ENCODE data around the gene CPAMD8.
"Not testable (repeated sequence)": the region's sequence is repeated elsewhere in the genome, so short reads cannot be mapped to it uniquely, and the experiment has no call there.

CPAMD8 gene

DNA sequence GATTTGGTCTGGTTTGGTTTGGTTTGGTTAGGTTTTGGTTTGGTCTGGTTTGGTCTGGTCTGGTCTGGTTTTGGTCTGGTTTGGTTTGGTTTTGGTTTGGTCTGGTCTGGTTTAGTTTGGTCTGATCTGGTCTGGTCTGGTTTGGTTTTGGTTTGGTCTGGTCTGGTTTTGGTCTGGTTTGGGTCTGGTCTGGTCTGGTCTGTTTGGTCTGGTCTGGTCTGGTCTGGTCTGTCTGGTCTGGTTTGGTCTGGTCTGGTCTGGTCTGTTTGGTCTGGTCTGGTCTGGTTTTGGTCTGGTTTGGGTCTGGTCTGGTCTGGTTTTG is 151.7 kb downstream of the CPAMD8 start:
- H3K9me3 ChIP-seq (ENCODE audit: insufficient read depth, low read depth, low read length); H3K4me3 ChIP-seq (ENCODE audit: low read length); H3K4me1 ChIP-seq (ENCODE audit: insufficient read depth, low read length); H3K27ac ChIP-seq (ENCODE audit: low read length); H3K9ac ChIP-seq (ENCODE audit: low read depth, low read length); H3K27me3 ChIP-seq (ENCODE audit: insufficient read depth, low read length): not testable (repeated sequence)
- H3K36me3 ChIP-seq (ENCODE audit: insufficient read depth, low read depth, low read length) = peaks cover 74% of the 10 kb centered on the region

DNA sequence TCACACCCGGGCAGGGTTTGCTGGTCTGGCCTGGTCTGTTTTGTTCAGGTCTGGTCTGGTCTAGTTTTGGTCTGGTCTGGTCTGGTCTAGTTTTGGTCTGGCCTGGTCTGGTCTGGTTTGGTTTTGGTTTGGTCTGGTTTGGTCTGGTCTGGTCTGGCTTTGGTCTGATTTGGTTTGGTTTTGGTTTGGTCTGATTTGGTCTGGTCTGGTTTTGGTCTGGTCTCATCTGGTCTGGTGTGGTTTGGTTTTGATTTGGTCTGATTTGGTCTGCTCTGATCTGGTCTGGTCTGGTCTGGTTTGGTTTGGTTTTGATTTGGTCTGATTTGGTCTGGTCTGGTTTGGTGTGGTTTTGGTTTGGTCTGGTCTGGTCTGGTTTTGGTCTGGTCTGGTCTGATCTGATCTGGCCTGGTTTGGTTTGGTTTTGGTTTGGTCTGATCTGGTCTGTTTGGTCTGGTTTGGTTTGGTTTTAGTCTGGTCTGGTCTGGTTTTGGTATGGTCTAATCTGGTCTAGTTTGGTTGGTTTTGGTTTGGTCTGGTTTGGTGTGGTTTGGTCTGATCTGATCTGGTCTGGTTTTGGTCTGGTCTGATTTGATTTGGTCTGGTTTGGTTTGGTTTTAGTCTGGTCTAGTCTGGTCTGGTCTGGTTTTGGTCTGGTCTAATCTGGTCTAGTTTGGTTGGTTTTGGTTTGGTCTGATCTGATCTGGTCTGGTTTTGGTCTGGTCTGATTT is 152.2 kb downstream of the CPAMD8 start:
- peaks cover 72% of the 10 kb centered on the region for H3K36me3 ChIP-seq (ENCODE audit: insufficient read depth, low read depth, low read length)
- H3K27ac ChIP-seq (ENCODE audit: low read length) = no peak overlapping the region

DNA sequence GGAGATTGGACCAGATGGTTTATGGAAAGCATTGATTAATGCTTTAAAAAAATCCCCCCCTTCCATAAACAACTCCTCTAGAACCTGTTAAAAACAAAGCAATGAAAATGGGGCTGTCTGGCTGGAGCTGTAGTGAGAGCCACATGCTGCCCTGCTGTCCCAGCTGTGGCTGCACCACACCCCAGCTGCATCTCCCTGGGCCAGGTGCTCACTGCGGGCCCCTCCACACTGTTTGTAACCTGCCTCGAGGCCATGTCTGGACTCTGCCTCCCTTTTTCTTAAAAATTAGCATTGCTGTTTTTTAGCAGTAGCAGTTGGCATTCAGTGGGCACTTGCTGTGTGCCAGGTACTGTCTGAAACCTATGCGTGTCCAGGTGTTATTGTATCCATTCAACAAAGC is 153.0 kb downstream of the CPAMD8 start:
- H3K36me3 ChIP-seq (ENCODE audit: insufficient read depth, low read depth, low read length) = peaks cover 64% of the 10 kb centered on the region

More for the DNA sequence above, 152.2 kb downstream of the CPAMD8 start:
- Histone ChIP-seq H3K9me3 (ENCODE audit: insufficient read depth, low read depth, low read length) (no peaks in the 10 kb centered on the region), H3K27me3 (ENCODE audit: insufficient read depth, low read length) (no peaks in the 10 kb centered on the region), H3K4me3 (ENCODE audit: low read length) (no peak overlapping the region), H3K4me1 (ENCODE audit: insufficient read depth, low read length) (no peaks in the 10 kb centered on the region), H3K9ac (ENCODE audit: low read depth, low read length) (no peak overlapping the region)

DNA sequence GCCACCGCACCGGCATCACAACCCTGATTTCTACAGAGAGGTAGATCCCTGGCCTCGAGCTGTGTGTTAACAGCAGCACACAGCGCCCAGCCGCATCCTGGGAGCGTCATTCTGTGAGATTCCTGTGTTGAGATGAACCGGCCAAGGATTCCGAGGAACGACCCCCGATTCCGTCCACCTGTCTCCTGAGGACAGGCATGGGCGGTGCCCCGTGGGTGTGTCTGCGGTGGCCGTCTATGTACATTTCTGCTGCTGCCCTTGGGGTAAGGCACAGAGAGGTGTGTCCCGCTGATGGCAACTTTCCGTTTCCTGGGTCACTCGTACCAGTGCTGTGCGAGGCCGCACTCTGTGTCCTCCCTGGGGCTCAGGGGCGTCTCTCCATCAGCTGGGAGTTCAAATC is 153.9 kb downstream of the CPAMD8 start:
- Histone ChIP-seq H3K27me3 (ENCODE audit: insufficient read depth, low read length) (no peaks in the 10 kb centered on the region), H3K9me3 (ENCODE audit: insufficient read depth, low read depth, low read length) (no peaks in the 10 kb centered on the region), H3K4me3 (ENCODE audit: low read length) (no peak overlapping the region), H3K9ac (ENCODE audit: low read depth, low read length) (no peak overlapping the region), H3K27ac (ENCODE audit: low read length) (no peak overlapping the region), H3K36me3 (ENCODE audit: insufficient read depth, low read depth, low read length) (peaks cover 69% of the 10 kb centered on the region), H3K4me1 (ENCODE audit: insufficient read depth, low read length) (no peaks in the 10 kb centered on the region)

More for the DNA sequence above, 153.0 kb downstream of the CPAMD8 start:
- no peak overlapping the region for H3K4me3 ChIP-seq (ENCODE audit: low read length)
- no peak overlapping the region for H3K9ac ChIP-seq (ENCODE audit: low read depth, low read length)
- H3K4me1 ChIP-seq (ENCODE audit: insufficient read depth, low read length) = no peaks in the 10 kb centered on the region
- H3K27me3 ChIP-seq (ENCODE audit: insufficient read depth, low read length) = no peaks in the 10 kb centered on the region
- no peak overlapping the region for H3K27ac ChIP-seq (ENCODE audit: low read length)
- H3K9me3 ChIP-seq (ENCODE audit: insufficient read depth, low read depth, low read length) = no peaks in the 10 kb centered on the region

DNA sequence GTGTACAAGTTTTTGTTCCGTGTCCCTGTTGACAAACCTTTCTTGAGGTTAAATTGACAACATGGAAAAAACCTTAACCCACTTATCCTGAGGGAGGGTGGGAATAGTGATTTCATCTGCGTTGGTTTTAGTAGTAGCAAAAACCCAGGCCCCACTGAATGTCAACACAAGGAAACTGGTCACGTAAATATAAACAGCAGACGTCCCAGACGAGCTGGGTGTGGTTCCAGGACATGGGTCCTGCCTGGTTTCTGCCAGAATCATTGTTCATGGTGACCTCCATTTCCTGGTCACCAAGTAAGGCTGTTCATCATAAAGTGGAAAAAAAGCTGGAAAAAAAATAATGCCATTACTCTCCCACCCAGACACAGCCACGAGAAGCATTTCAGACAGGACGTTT is 154.7 kb downstream of the CPAMD8 start:
- Histone ChIP-seq H3K4me1 (ENCODE audit: insufficient read depth, low read length) (no peaks in the 10 kb centered on the region), H3K9me3 (ENCODE audit: insufficient read depth, low read depth, low read length) (no peaks in the 10 kb centered on the region), H3K27me3 (ENCODE audit: insufficient read depth, low read length) (no peaks in the 10 kb centered on the region), H3K4me3 (ENCODE audit: low read length) (no peak overlapping the region), H3K27ac (ENCODE audit: low read length) (no peak overlapping the region), H3K36me3 (ENCODE audit: insufficient read depth, low read depth, low read length) (peaks cover 70% of the 10 kb centered on the region), H3K9ac (ENCODE audit: low read depth, low read length) (no peak overlapping the region)

DNA sequence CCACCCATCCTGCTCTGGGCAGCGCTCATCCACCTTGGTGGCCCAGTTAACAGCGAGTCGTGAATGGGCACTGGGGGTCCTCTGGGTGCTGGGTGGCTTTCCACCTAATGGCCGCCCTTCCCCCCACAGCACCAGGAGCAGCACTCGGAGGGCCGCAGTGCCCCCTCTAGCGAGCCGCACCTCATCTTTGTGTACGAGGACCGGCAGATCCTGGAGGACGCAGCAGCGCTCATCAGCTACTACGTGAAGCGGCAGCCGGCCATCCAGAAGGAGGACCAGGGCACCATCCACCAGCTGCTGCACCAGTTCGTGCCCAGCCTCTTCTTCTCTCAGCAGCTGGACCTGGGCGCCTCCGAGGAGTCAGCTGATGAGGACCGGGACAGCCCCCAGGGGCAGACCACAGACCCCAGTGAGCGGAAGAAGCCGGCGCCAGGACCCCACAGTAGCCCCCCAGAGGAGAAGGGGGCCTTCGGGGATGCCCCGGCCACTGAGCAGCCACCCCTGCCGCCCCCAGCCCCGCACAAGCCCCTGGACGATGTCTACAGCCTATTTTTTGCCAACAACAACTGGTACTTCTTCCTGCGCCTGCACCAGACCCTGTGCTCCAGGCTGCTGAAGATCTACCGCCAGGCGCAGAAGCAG is 157.2 kb downstream of the CPAMD8 start:
- H3K27me3 ChIP-seq (ENCODE audit: insufficient read depth, low read length) = no peaks in the 10 kb centered on the region
- no peak overlapping the region for H3K27ac ChIP-seq (ENCODE audit: low read length)
- H3K9me3 ChIP-seq (ENCODE audit: insufficient read depth, low read depth, low read length) = no peaks in the 10 kb centered on the region
- no peaks in the 10 kb centered on the region for H3K4me1 ChIP-seq (ENCODE audit: insufficient read depth, low read length)
- H3K4me3 ChIP-seq (ENCODE audit: low read length) = no peak overlapping the region
- H3K36me3 ChIP-seq (ENCODE audit: insufficient read depth, low read depth, low read length) = peaks cover 77% of the 10 kb centered on the region
- H3K9ac ChIP-seq (ENCODE audit: low read depth, low read length) = no peak overlapping the region

DNA sequence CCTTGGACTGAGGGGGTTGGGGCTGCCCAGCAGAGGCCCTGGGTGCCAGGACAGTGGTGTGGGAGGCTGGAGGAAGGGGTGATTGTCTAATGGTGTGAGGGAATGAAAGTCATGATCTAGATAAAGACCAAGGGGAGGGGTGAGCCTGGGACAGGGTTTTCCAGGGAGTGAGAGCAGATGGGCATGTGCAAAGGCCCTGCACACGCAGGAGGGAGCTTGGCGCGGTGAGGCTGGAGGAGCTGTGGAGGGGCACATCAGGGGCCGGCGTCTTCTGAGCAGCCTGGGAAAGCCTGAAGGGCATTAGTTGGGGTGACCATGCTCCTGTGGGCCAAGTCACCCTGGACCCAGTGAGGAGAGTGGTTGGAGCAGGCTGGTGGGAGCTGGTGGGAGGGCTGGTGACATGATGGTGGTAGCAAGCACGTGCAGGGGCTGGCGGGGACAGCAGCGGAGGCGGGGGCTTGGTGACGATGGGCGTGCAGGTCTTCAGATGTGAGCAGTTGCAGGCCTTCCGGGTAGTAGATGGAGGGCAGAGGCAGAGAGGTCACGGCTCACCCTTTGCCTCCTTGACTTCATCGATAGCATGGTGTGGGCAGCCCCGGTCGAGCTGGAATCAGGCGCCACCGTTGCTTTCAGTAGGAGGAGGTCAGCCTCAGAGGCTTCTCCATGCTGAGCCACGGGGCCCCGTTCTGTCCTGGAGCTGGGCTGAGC is 158.0 kb downstream of the CPAMD8 start:
- Histone ChIP-seq H3K4me3 (ENCODE audit: low read length) (no peak overlapping the region), H3K27ac (ENCODE audit: low read length) (no peak overlapping the region), H3K9ac (ENCODE audit: low read depth, low read length) (no peak overlapping the region), H3K27me3 (ENCODE audit: insufficient read depth, low read length) (no peaks in the 10 kb centered on the region), H3K36me3 (ENCODE audit: insufficient read depth, low read depth, low read length) (peaks cover 81% of the 10 kb centered on the region), H3K4me1 (ENCODE audit: insufficient read depth, low read length) (no peaks in the 10 kb centered on the region), H3K9me3 (ENCODE audit: insufficient read depth, low read depth, low read length) (no peaks in the 10 kb centered on the region)

DNA sequence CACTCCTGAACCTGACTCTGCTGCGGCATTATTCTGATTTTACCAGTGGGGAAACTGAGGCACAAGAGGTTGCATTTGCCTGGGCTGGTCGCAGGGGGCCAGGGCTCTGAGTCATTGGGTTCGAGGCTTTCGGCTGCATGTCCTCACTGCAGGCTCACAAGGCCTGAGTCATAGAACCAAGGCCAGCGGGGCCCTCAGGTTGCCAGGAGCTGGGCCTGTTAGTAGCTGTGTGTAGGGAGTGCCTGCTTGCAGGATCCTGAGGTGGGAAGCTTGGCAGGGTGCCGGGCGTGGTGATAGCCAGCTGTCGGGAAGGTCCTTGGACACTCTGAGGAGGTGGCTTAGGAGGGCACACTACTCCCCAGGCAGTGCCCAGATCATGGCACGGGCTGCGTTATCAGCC is 159.4 kb downstream of the CPAMD8 start:
- Histone ChIP-seq H3K27ac (ENCODE audit: low read length) (no peak overlapping the region), H3K4me3 (ENCODE audit: low read length) (no peak overlapping the region), H3K4me1 (ENCODE audit: insufficient read depth, low read length) (no peaks in the 10 kb centered on the region), H3K9me3 (ENCODE audit: insufficient read depth, low read depth, low read length) (no peaks in the 10 kb centered on the region), H3K9ac (ENCODE audit: low read depth, low read length) (no peak overlapping the region), H3K36me3 (ENCODE audit: insufficient read depth, low read depth, low read length) (peaks cover 82% of the 10 kb centered on the region), H3K27me3 (ENCODE audit: insufficient read depth, low read length) (no peaks in the 10 kb centered on the region)

DNA sequence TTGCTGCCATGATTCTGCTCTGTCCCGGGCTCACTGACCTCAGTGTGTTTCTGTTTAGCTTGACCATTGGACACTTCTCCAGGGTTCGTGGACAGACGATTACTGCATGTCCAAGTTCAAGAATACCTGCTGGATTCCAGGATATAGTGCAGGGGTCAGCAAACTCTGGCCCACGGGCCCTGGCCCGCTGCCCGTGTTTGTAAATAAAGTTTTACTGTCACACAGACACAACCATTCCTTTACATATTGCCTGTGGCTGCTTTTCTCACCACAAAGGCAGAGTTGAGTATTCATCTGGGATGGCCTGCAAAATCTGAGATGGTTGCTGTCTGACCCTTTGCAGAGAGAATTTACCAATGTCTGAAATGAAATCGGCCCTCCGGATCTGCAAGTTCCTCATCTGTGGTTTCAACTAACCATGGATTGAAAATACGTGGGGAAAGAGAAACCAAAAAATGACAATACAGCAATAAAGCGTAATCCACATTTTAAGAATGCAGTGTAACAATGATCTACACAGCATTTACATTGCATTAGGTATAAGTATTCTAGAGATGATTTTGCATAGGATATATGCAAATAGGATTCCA is 163.7 kb downstream of the CPAMD8 start:
- Histone ChIP-seq H3K9me3 (ENCODE audit: insufficient read depth, low read depth, low read length) (no peaks in the 10 kb centered on the region), H3K4me1 (ENCODE audit: insufficient read depth, low read length) (no peaks in the 10 kb centered on the region), H3K27me3 (ENCODE audit: insufficient read depth, low read length) (no peaks in the 10 kb centered on the region), H3K36me3 (ENCODE audit: insufficient read depth, low read depth, low read length) (peaks cover 63% of the 10 kb centered on the region), H3K4me3 (ENCODE audit: low read length) (no peak overlapping the region), H3K9ac (ENCODE audit: low read depth, low read length) (no peak overlapping the region), H3K27ac (ENCODE audit: low read length) (no peak overlapping the region)

DNA sequence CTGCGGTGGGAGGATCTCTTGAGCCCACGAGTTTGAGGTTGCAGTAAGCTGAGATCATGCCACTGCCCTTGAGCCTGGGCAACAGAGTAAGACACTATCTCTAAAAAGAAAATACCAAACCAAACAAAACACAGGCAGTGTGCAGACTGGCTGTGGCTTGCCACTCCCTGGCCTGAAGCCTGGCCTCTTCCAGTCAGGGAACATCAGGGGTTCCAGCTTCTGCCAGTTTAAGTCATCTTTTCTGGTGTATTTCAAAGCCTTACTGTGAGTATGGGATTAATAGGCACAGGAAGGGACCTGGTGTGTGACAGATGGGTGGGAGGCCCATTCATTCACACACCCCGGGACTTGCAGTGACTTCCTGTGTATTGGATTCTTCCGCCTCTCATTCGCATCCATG is 164.8 kb downstream of the CPAMD8 start:
- Histone ChIP-seq H3K27me3 (ENCODE audit: insufficient read depth, low read length) (no peaks in the 10 kb centered on the region), H3K27ac (ENCODE audit: low read length) (no peak overlapping the region), H3K9me3 (ENCODE audit: insufficient read depth, low read depth, low read length) (no peaks in the 10 kb centered on the region), H3K4me1 (ENCODE audit: insufficient read depth, low read length) (no peaks in the 10 kb centered on the region), H3K9ac (ENCODE audit: low read depth, low read length) (no peak overlapping the region), H3K36me3 (ENCODE audit: insufficient read depth, low read depth, low read length) (peaks cover 53% of the 10 kb centered on the region), H3K4me3 (ENCODE audit: low read length) (no peak overlapping the region)

DNA sequence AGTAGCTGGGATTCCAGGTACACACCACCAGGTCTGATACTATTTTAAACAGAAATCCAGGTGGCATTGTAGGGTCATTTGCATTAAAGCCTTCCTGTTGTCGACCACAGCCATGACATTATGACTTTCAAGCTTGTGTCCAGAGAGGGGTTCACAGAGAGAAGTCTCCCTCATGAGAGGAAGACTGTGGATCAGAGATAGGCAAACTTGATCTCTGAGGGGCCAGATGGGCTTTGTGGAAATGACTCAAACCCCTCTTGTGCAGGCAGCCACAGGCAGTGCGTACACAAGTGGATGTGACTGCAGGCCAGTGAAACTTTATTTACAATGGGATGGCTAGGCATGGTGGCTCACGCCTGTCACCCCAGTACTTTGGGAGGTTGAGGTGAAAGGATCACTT is 165.6 kb downstream of the CPAMD8 start:
- Histone ChIP-seq H3K27me3 (ENCODE audit: insufficient read depth, low read length) (no peaks in the 10 kb centered on the region), H3K4me3 (ENCODE audit: low read length) (no peak overlapping the region), H3K9me3 (ENCODE audit: insufficient read depth, low read depth, low read length) (no peaks in the 10 kb centered on the region), H3K36me3 (ENCODE audit: insufficient read depth, low read depth, low read length) (peaks cover 45% of the 10 kb centered on the region), H3K4me1 (ENCODE audit: insufficient read depth, low read length) (no peaks in the 10 kb centered on the region), H3K27ac (ENCODE audit: low read length) (no peak overlapping the region), H3K9ac (ENCODE audit: low read depth, low read length) (no peak overlapping the region)

DNA sequence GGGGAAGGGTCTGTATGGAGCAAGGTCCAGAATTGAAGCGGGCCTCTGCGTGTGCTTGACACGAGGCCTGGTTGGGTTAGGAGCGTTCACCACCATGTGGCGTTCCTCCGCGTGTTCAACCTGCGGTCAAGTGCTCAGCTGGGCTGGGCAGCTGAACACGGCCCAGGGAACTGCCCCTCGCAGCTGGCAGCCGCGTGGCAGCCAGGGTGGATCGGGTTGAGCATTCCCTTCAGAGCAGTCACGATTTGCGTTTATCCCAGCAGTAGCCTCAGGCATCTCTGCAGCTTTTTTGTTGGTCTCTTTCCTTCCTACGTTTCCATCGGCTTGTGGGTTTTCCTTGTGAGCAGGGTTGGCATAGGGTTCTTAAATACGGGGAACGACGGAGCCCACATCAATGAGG is 166.5 kb downstream of the CPAMD8 start:
- H3K27ac ChIP-seq (ENCODE audit: low read length) = no peak overlapping the region

More for the DNA sequence above, 166.5 kb downstream of the CPAMD8 start:
- Histone ChIP-seq H3K9me3 (ENCODE audit: insufficient read depth, low read depth, low read length) (no peaks in the 10 kb centered on the region), H3K36me3 (ENCODE audit: insufficient read depth, low read depth, low read length) (peaks cover 41% of the 10 kb centered on the region), H3K9ac (ENCODE audit: low read depth, low read length) (no peak overlapping the region), H3K4me1 (ENCODE audit: insufficient read depth, low read length) (no peaks in the 10 kb centered on the region), H3K27me3 (ENCODE audit: insufficient read depth, low read length) (no peaks in the 10 kb centered on the region), H3K4me3 (ENCODE audit: low read length) (no peak overlapping the region)
